SH-SY5Y (cell line): ENCODE measurements around the gene COL8A1.

ENCODE experiments used
- GATA2 ChIP-seq: IDR thresholded peaks from 2 replicates; pipeline ENCODE4 v1.6.1; 2011; ENCODE audit warnings: mild to moderate bottlenecking, low read depth, low read length
- GATA3 ChIP-seq: IDR thresholded peaks from 2 replicates; pipeline ENCODE4 v1.6.1; 2011; ENCODE audit warnings: low read depth, mild to moderate bottlenecking, low read length, moderate library complexity

- TF ChIP-seq GATA2 (no peak), GATA3 (no peak)
These were observed 144.7 kb downstream of the COL8A1 start for GRCh38 chr3:99783011-99783573.
